ENCODE results near the gene EIF4E3. TPM values are rescaled to one million over a fixed set of nuclear protein-coding genes. Genes with fewer than 3 reads are reported as not detected.

Gene EIF4E3
- total RNA-seq, 4 donors from 2014 or later = 7.4 to 16.2 (median 10.2) TPM

DNA sequence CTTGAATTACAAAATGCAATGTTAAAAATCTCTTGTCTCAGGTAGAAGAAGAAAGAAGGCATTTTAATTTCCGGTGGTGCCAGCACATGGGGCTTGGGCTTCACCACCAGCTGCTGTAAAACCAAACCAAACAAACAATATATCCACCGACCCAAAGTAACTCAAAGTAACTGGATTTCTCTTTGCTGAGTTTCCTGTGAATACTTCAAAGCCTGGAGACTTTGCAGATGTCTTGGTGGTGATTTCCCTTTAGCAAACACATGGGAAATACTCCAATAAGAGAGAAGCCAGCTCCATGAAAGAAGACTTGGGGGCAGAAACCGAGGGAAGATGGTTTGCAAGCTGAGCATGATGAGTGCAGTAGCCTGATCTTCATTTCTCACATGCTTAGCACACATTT lies 62.6 kb downstream of the EIF4E3 start:
- H3K9me3 ChIP-seq = no peaks in the 10 kb centered on the region
- no peak overlapping the region for H3K4me3 ChIP-seq
- H3K36me3 ChIP-seq = no peaks in the 10 kb centered on the region
- TF ChIP-seq POLR2A (IDR thresholded peaks at IDR 0.05) = no peak
- TF ChIP-seq, protein P1, sequence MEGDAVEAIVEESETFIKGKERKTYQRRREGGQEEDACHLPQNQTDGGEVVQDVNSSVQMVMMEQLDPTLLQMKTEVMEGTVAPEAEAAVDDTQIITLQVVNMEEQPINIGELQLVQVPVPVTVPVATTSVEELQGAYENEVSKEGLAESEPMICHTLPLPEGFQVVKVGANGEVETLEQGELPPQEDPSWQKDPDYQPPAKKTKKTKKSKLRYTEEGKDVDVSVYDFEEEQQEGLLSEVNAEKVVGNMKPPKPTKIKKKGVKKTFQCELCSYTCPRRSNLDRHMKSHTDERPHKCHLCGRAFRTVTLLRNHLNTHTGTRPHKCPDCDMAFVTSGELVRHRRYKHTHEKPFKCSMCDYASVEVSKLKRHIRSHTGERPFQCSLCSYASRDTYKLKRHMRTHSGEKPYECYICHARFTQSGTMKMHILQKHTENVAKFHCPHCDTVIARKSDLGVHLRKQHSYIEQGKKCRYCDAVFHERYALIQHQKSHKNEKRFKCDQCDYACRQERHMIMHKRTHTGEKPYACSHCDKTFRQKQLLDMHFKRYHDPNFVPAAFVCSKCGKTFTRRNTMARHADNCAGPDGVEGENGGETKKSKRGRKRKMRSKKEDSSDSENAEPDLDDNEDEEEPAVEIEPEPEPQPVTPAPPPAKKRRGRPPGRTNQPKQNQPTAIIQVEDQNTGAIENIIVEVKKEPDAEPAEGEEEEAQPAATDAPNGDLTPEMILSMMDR (IDR thresholded peaks at IDR 0.05) = no peak
- WGBS, 2 donors = 52 to 66% methylated on average over 3 of the region's 3 CpGs
- no peak overlapping the region for H3K27ac ChIP-seq
- H3K27me3 ChIP-seq = no peaks in the 10 kb centered on the region
- intact Hi-C loops (cut with DNase I) = no loop called here
- peaks cover 0 to 20% (median 5%) of the 10 kb centered on the region in 3 donors for H3K4me1 ChIP-seq
- no peak for DNase-seq

DNA sequence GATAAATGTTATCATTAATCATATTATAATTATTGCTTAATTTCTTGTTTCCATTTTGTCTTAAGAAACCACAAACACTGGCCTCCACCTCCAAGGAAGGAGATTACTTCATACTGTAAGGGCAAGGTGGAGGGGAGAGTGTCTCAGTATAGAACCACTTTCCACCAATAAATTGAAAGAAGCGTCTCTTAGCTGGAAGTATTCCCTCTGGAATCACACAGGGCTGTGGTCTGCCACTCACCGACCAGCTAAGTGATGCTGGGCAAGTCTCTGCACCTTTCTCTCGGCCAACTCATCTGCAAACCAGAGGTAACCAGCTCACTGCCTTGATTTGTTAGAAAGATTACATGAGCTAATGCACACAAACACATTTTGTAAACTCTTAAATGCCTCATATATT lies 63.1 kb downstream of the EIF4E3 start:
- no peaks in the 10 kb centered on the region for H3K27me3 ChIP-seq
- H3K36me3 ChIP-seq = no peaks in the 10 kb centered on the region
- intact Hi-C loops (cut with DNase I) = no loop called here
- H3K9me3 ChIP-seq = no peaks in the 10 kb centered on the region
- no peak for DNase-seq
- WGBS, 2 donors = 53 to 83% methylated on average over 1 to 3 of the region's 3 CpGs
- peaks cover 0 to 25% (median 5%) of the 10 kb centered on the region in 3 donors for H3K4me1 ChIP-seq
- H3K4me3 ChIP-seq = no peak overlapping the region
- no peak overlapping the region for H3K27ac ChIP-seq
- TF ChIP-seq, protein P1 (IDR thresholded peaks at IDR 0.05) = no peak
- no peak for TF ChIP-seq POLR2A (IDR thresholded peaks at IDR 0.05)

DNA sequence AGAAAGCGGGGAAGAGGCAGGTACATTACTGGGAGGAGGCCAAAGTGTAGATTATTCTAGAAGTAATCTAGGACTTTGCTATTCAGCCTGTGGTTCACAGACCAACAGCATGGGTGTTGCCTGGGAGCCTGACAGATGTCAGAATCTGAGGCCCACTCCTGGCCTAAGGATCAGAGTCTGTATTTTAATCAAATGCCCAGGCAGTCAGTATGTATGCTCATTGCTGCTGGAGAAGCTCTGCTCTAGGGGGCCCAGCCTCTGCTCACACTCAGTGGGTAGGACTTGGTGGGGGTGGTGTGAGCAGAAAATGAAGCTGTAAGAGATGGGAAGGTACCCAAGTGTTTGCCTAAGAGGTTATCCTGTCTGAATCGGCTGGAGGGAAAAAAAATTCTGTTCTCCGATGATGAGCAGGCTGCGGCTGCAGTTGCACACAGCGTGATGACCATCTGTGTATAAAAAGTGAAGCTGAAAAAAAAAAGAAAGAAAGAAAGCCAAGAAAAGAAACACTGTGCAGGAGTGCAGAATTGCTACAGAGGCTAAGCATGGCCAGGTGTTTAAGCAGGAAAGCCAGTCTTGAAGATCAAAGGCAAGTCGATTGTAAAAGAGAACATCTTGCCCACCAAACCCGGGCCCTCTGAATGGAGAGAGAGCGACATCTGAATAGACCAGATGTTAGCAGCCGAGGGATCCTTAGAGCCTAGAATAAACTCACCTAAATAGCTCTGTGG lies 65.2 kb downstream of the EIF4E3 start:
- H3K4me3 ChIP-seq = no peak overlapping the region
- intact Hi-C loops (cut with DNase I) = no loop called here
- TF ChIP-seq, protein P1 (IDR thresholded peaks at IDR 0.05) = no peak
- TF ChIP-seq POLR2A (IDR thresholded peaks at IDR 0.05) = no peak
- WGBS, 2 donors = 59 to 77% methylated on average over 9 of the region's 9 CpGs
- DNase-seq = no peak
- no peaks in the 10 kb centered on the region for H3K27me3 ChIP-seq
- H3K36me3 ChIP-seq = no peaks in the 10 kb centered on the region
- H3K9me3 ChIP-seq = no peaks in the 10 kb centered on the region
- H3K27ac ChIP-seq = peak overlapping the region in 2 of 4 donors; percentile 17 to 79
- H3K4me1 ChIP-seq = peaks cover 0 to 26% (median 5%) of the 10 kb centered on the region in 3 donors

DNA sequence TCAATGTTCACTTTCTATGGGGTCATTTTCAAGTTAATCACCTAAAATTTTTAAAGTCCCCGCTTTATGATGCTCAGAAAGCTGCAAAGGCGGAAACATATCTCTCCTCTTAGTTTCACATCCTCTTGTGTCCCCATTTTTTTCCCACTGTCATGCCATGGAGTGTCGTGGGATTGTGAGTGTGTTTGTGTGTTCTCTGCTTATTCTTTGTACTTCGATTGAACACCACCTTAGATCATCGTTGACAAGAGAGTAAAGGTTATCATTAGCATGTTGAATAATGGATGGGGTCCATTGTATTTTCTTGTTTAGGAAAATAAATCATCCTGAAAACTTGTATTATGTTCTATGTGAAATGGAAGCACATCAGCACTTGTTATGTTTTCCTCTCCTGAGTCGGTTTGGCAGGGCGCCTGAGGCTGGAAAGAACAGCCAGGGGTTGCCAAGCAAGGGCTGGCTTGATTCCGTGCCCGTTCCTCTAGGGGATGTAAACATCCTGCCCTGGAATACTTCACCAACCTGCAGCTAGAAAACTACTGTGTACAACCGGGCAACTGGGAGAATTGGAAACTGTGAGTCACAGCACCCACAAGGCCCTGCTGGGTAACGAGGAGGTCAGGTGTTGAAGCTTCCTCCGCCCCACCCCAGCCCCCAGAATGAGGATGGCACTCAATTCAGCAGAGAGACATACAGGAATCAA lies 67.2 kb downstream of the EIF4E3 start:
- H3K27me3 ChIP-seq = no peaks in the 10 kb centered on the region
- H3K36me3 ChIP-seq = no peaks in the 10 kb centered on the region
- WGBS, 2 donors = 36 to 46% methylated on average over 8 of the region's 12 CpGs
- DNase-seq = no peak
- H3K4me3 ChIP-seq = no peak overlapping the region
- H3K9me3 ChIP-seq = no peaks in the 10 kb centered on the region
- peak overlapping the region in 3 of 4 donors; percentile 73 to 79 (median 76) for H3K27ac ChIP-seq
- H3K4me1 ChIP-seq = peaks cover 0 to 28% (median 5%) of the 10 kb centered on the region in 3 donors
- no peak for TF ChIP-seq POLR2A (IDR thresholded peaks at IDR 0.05)
- TF ChIP-seq, protein P1 (IDR thresholded peaks at IDR 0.05) = peak in 1 of 6 experiments; percentile 3
- intact Hi-C loops (cut with DNase I) = no loop called here

DNA sequence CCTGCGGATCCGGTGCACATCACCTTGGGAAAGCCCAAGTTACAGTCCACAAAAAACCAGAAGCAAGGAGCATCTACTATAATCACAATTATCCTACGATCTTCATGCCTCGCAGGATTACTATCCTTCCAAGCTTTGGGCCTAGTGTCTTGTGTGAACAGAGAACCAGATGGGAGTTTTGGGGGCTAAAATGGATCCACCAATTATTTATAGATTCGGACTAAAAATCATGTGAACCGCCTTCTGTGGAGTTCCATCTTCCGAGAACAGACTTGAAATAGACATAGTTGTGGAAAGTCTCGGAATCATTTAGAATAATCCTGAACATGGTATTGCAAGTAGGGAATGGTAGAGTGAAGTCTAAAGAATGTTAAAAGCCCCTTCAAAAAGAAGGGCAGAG lies 70.1 kb downstream of the EIF4E3 start:
- H3K36me3 ChIP-seq = no peaks in the 10 kb centered on the region
- TF ChIP-seq POLR2A (IDR thresholded peaks at IDR 0.05) = no peak
- TF ChIP-seq, protein P1 (IDR thresholded peaks at IDR 0.05) = no peak
- H3K27ac ChIP-seq = no peak overlapping the region
- no peaks in the 10 kb centered on the region for H3K27me3 ChIP-seq
- peaks cover 0 to 35% (median 5%) of the 10 kb centered on the region in 3 donors for H3K4me1 ChIP-seq
- intact Hi-C loops (cut with DNase I) = no loop called here
- no peaks in the 10 kb centered on the region for H3K9me3 ChIP-seq
- 91 to 97% methylated on average over 8 of the region's 8 CpGs for WGBS, 2 donors
- DNase-seq = no peak
- H3K4me3 ChIP-seq = no peak overlapping the region
